Activated T-cell treated with anti-CD3 and anti-CD28 coated beads, Interleukin-2, amount 50 U/mL, for 72 hours (primary cell): Measurements from ENCODE around the gene AGTPBP1. TPM values are rescaled to one million over a fixed set of nuclear protein-coding genes. Genes with fewer than 3 reads are reported as not detected.
A peak's percentile ranks its signal among the peaks of the same experiment; 100 is the strongest.
"Not testable (repeated sequence)": the region's sequence is repeated elsewhere in the genome, so short reads cannot be mapped to it uniquely, and the experiment has no call there.

Experiments
- ATAC-seq, 2 donors: fragments of 150-1000 bp; cut with Tn5 transposase; replicated peaks in 1 of 2; 2 replicates each; pipeline ENCODE4 v1.10.0; 2021; ENCODE audit warnings: moderate library complexity in 2 of 2, mild to moderate bottlenecking in 1 of 2
- DNase-seq, 2 donors: peaks; one replicate each; pipeline ENCODE4 v3.0.0; 2021 to 2022; ENCODE audit warnings: mixed read lengths in 1 of 2
- H3K27ac Mint-ChIP-seq: one replicate; pipeline ENCODE4 v1.8.0; 2022; ENCODE audit warnings: mild to moderate bottlenecking, moderate library complexity, mixed read lengths
- H3K27me3 Mint-ChIP-seq: one replicate; pipeline ENCODE4 v1.8.0; 2022; ENCODE audit warnings: low read depth, mixed read lengths
- H3K36me3 Mint-ChIP-seq, 2 donors: one replicate each; pipeline ENCODE4 v1.8.0; 2022; ENCODE audit warnings: mixed read lengths in 2 of 2, mild to moderate bottlenecking in 1 of 2; ENCODE audit not compliant: insufficient read depth in 2 of 2
- H3K4me1 Mint-ChIP-seq: one replicate; pipeline ENCODE4 v1.8.0; 2022; ENCODE audit warnings: low read depth, mixed read lengths
- H3K4me3 Mint-ChIP-seq, 2 donors: one replicate each; pipeline ENCODE4 v1.8.0; 2022; ENCODE audit warnings: mild to moderate bottlenecking in 2 of 2, mixed read lengths in 2 of 2, moderate library complexity in 2 of 2
- H3K9me3 Mint-ChIP-seq, 2 donors: one replicate each; pipeline ENCODE4 v1.8.0; 2022; ENCODE audit warnings: mixed read lengths in 2 of 2
- total RNA-seq, 2 donors: library from RNA; stranded (reverse); gene quantifications; one replicate each; pipeline ENCODE4 v1.2.3, GENCODE V29; 2022

AGTPBP1 gene
- total RNA-seq, 2 donors from 2014 or later: 52.3 to 58.2 TPM

GRCh38 chr9:85603936-85604335 is 137.8 kb downstream of the AGTPBP1 start:
- Mint-ChIP-seq H3K36me3 (peaks cover 0 to 4% of the 10 kb centered on the region in 2 donors), H3K27ac (no peak overlapping the region), H3K27me3 (no peaks in the 10 kb centered on the region), H3K4me1 (peaks cover 12% of the 10 kb centered on the region), H3K4me3 (no peak overlapping the region), H3K9me3 (no peaks in the 10 kb centered on the region)
- DNase-seq (no peak), ATAC-seq (no peak)

GRCh38 chr9:85602742-85603141 is 139.0 kb downstream of the AGTPBP1 start:
- peaks cover 12% of the 10 kb centered on the region for H3K4me1 Mint-ChIP-seq
- H3K36me3 Mint-ChIP-seq: peaks cover 0 to 4% of the 10 kb centered on the region in 2 donors
- no peaks in the 10 kb centered on the region for H3K27me3 Mint-ChIP-seq
- no peak for ATAC-seq
- no peak overlapping the region for H3K4me3 Mint-ChIP-seq
- no peaks in the 10 kb centered on the region for H3K9me3 Mint-ChIP-seq
- no peak for DNase-seq
- H3K27ac Mint-ChIP-seq: no peak overlapping the region

- Mint-ChIP-seq H3K9me3 (no peaks in the 10 kb centered on the region), H3K27ac (no peak overlapping the region), H3K4me3 (no peak overlapping the region), H3K36me3 (peaks cover 0 to 3% of the 10 kb centered on the region in 2 donors), H3K4me1 (peaks cover 12% of the 10 kb centered on the region), H3K27me3 (no peaks in the 10 kb centered on the region)
- ATAC-seq (peak; percentile 78 to 92), DNase-seq (peak; percentile 43 to 45)
These were observed 141.0 kb downstream of the AGTPBP1 start for GRCh38 chr9:85600675-85601263.

DNA sequence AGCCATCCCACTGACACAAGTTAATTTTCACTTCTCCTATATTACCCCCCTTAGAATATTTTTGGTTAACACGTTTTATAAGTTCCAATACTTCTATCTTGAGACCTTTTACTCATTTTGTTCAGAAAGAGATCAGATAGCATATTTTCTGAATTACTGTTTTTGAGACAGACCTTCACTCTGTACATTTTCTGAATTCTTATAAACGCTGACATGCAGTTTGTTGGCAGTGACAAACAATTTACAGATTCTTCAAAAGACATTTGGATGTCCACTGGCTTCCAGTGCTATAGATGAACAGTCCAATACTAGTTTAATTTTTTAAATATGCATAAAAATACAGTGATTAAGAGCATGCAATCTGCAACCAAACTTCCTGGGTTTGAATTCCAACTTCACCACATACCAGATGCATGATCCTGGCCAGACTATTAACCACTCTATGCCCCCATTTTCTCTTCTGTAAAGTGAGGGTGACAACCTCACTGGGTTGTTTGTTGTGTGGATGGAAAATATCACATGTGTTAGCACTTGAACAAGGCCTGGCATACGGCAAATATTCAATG is 142.1 kb downstream of the AGTPBP1 start:
- DNase-seq: no peak
- peaks cover 12% of the 10 kb centered on the region for H3K4me1 Mint-ChIP-seq
- ATAC-seq: no peak
- H3K36me3 Mint-ChIP-seq: peaks cover 0 to 3% of the 10 kb centered on the region in 2 donors
- no peaks in the 10 kb centered on the region for H3K9me3 Mint-ChIP-seq
- no peaks in the 10 kb centered on the region for H3K27me3 Mint-ChIP-seq
- H3K27ac Mint-ChIP-seq: peak overlapping the region; percentile 22
- H3K4me3 Mint-ChIP-seq: no peak overlapping the region

DNA sequence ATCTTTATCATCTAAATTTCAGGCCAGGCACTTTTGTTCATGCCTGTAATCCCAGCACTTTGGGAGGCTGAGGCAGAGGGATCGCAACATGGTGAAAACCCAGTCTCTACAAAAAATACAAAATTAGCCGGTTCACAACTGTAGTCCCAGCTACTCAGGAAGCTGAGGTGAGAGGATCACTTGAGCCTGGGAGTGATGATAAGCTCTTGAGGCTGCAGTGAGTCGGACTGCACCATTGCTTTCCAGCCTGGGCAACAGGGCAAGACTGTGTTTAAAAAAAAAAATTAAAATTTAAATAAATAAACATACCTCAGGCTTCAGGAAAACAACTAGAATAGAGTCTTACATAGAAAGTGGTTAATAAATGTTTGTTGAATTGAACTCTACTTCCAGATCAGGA is 147.4 kb downstream of the AGTPBP1 start:
- Mint-ChIP-seq H3K4me3 (no peak overlapping the region), H3K36me3 (peaks cover 0 to 5% of the 10 kb centered on the region in 2 donors), H3K27me3 (no peaks in the 10 kb centered on the region), H3K9me3 (no peaks in the 10 kb centered on the region), H3K4me1 (no peaks in the 10 kb centered on the region), H3K27ac (no peak overlapping the region)
- DNase-seq: no peak
- ATAC-seq: no peak

DNA sequence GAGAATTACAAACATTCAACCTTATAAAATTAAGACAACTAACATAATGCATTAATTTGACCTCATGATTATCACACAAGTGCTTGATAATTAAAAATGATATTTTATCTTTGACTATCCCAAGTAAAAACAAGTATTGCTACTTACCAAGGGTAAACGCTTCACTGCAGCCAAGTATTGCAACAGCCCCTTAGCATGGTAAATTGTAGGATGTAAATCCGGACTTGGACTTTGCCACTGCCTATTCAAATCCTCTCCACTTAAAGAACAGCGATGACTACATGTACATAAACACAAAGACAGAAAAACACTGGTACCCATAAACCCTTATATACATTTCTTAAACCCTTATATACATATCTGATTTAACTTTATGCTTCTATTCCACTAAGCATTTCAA is 155.1 kb downstream of the AGTPBP1 start:
- Mint-ChIP-seq H3K27ac (no peak overlapping the region), H3K9me3 (no peaks in the 10 kb centered on the region), H3K27me3 (no peaks in the 10 kb centered on the region), H3K4me1 (no peaks in the 10 kb centered on the region), H3K36me3 (peaks cover 0 to 7% of the 10 kb centered on the region in 2 donors), H3K4me3 (no peak overlapping the region)
- ATAC-seq (no peak), DNase-seq (no peak)

GRCh38 chr9:85577353-85577952 is 164.3 kb downstream of the AGTPBP1 start:
- Mint-ChIP-seq H3K4me1 (no peaks in the 10 kb centered on the region), H3K36me3 (peaks cover 0 to 4% of the 10 kb centered on the region in 2 donors), H3K27ac (no peak overlapping the region), H3K27me3 (no peaks in the 10 kb centered on the region), H3K9me3 (no peaks in the 10 kb centered on the region), H3K4me3 (no peak overlapping the region)
- DNase-seq (no peak), ATAC-seq (no peak)

DNA sequence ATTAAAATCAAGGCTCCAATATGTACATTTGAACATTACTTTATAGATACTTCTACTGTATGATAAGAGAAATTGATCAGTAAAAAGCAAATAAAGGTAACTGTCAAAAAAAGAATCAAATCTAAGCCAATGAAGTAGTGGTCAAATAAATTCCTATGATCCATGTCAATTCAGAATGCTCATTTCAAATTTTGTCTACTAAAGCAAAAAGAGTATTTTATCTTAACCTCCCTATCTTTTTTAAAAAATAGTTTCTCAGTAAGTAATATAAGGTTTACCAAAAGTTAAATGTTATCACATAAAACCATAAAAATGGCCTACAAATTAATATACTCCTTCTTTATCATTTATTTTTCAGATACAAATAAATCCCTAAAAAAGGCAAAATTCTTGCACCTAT is 165.9 kb downstream of the AGTPBP1 start:
- ATAC-seq (no peak), DNase-seq (no peak)
- Mint-ChIP-seq H3K9me3 (no peaks in the 10 kb centered on the region), H3K36me3 (peaks cover 0 to 6% of the 10 kb centered on the region in 2 donors), H3K4me3 (no peak overlapping the region), H3K4me1 (no peaks in the 10 kb centered on the region), H3K27ac (no peak overlapping the region), H3K27me3 (no peaks in the 10 kb centered on the region)

DNA sequence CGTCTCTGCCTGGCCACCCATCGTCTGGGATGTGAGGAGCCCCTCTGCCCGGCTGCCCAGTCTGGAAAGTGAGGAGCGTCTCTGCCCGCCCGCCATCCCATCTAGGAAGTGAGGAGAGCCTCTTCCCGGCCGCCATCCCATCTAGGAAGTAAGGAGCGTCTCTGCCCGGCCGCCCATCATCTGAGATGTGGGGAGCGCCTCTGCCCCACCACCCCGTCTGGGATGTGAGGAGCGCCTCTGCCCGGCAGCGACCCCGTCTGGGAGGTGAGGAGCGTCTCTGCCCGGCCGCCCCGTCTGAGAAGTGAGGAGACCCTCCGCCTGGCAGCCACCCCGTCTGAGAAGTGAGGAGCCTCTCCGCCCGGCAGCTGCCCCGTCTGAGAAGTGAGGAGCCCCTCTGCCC is 168.2 kb downstream of the AGTPBP1 start:
- not testable (repeated sequence) for H3K27me3 Mint-ChIP-seq, ATAC-seq, H3K4me3 Mint-ChIP-seq, H3K9me3 Mint-ChIP-seq, H3K36me3 Mint-ChIP-seq, H3K4me1 Mint-ChIP-seq, H3K27ac Mint-ChIP-seq, DNase-seq

DNA sequence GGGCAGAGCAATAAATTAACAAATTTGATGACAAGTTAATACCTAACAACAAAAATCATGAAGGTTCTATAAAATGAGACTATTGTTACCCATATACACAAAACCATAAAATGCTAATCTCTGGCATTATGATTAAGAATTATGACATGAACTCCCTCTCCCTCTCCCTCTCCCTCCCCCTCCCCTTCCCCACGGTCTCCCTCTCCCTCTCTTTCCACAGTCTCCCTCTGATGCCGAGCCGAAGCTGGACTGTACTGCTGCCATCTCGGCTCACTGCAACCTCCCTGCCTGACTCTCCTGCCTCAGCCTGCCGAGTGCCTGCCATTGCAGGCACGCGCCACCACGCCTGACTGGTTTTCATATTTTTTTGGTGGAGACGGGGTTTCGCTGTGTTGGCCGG is 168.8 kb downstream of the AGTPBP1 start:
- H3K4me3 Mint-ChIP-seq, H3K36me3 Mint-ChIP-seq, H3K27me3 Mint-ChIP-seq, H3K9me3 Mint-ChIP-seq, H3K4me1 Mint-ChIP-seq, DNase-seq, ATAC-seq, H3K27ac Mint-ChIP-seq: not testable (repeated sequence)

- no peaks in the 10 kb centered on the region for H3K27me3 Mint-ChIP-seq
- H3K36me3 Mint-ChIP-seq: peaks cover 1 to 12% of the 10 kb centered on the region in 2 donors
- ATAC-seq (no peak), DNase-seq (no peak)
- H3K27ac Mint-ChIP-seq: no peak overlapping the region
- no peaks in the 10 kb centered on the region for H3K9me3 Mint-ChIP-seq
- no peaks in the 10 kb centered on the region for H3K4me1 Mint-ChIP-seq
- no peak overlapping the region for H3K4me3 Mint-ChIP-seq
These were observed 171.8 kb downstream of the AGTPBP1 start for GRCh38 chr9:85569988-85570387.

DNA sequence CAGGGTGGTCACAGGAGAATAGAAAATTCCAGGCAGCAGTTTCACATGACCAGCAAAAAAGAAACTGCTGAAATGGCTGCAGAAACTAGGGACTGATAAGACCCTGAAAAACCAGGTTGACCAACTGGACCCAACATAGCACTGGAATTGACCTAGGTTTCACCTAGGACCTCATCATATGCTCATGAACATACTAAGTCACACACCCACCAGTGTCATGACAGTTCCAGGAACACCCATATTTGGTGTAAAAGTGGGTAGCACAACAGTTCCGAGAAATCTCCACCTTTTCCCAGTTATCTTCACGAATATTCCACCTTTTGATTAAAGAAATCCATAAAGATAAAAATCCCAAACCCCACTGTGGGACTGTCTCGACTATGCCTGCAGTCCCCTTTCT is 182.2 kb downstream of the AGTPBP1 start:
- ATAC-seq: no peak
- Mint-ChIP-seq H3K4me1 (no peaks in the 10 kb centered on the region), H3K27me3 (no peaks in the 10 kb centered on the region), H3K27ac (no peak overlapping the region), H3K4me3 (no peak overlapping the region), H3K9me3 (no peaks in the 10 kb centered on the region), H3K36me3 (peaks cover 0 to 2% of the 10 kb centered on the region in 2 donors)
- no peak for DNase-seq

DNA sequence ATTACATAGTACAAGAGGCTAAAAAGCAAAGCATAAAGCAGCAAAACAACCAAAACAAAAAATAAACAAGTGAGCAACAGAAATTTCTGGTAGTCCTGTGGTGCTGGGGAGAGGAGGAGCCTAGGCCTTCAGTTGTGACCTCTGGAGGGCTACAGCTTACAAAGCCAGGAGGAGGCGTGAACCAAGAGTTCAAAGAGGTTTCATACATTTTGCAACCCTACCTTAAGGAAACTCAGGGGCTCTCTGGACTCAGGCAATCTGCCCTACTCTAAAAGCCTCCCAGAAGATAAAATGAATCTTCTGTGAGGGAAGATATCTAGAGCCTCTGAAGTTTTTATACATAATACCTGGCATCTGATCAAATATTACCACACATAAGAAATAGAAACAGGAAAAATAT is 187.4 kb downstream of the AGTPBP1 start:
- no peaks in the 10 kb centered on the region for H3K27me3 Mint-ChIP-seq
- no peak for ATAC-seq
- no peaks in the 10 kb centered on the region for H3K36me3 Mint-ChIP-seq
- H3K9me3 Mint-ChIP-seq: no peaks in the 10 kb centered on the region
- no peak for DNase-seq
- no peak overlapping the region for H3K4me3 Mint-ChIP-seq
- H3K4me1 Mint-ChIP-seq: no peaks in the 10 kb centered on the region
- H3K27ac Mint-ChIP-seq: no peak overlapping the region

DNA sequence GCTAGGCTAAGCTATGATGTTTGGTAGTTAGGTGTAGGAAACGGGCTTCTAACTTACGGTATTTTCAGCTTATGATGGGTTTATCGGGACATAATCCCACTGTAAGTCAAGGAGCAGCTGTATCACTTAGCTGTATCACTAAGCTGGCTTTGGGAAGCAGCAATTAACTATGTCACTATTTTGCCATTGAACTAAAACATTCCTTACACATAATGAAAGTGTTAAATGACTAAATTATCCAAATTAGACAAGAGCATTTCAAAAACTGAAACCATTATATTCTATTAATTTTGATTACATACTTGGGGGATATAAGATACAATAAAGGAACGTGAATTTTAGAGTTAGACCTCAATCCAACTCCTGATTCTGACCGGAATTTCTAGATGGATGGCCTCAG is 188.3 kb downstream of the AGTPBP1 start:
- ATAC-seq (no peak), DNase-seq (no peak)
- no peaks in the 10 kb centered on the region for H3K4me1 Mint-ChIP-seq
- no peaks in the 10 kb centered on the region for H3K9me3 Mint-ChIP-seq
- no peak overlapping the region for H3K4me3 Mint-ChIP-seq
- H3K27me3 Mint-ChIP-seq: no peaks in the 10 kb centered on the region
- H3K27ac Mint-ChIP-seq: no peak overlapping the region
- H3K36me3 Mint-ChIP-seq: no peaks in the 10 kb centered on the region
